Testis (tissue), 3 donors: ENCODE results near the gene FAM210B. TPM values are rescaled to one million over a fixed set of nuclear protein-coding genes. Genes with fewer than 3 reads are reported as not detected.
"Not testable (repeated sequence)": the region's sequence is repeated elsewhere in the genome, so short reads cannot be mapped to it uniquely, and the experiment has no call there.

Source experiments
- DNase-seq: peaks from one replicate; pipeline ENCODE4 v3.0.0-alpha.2; 2019
- H3K27ac ChIP-seq, 2 donors: fragments of 200-600 bp; sonication (generic); one replicate each; pipeline ENCODE4 v1.5.1; 2019
- H3K27me3 ChIP-seq: fragments of 200-600 bp; sonication (generic); one replicate; pipeline ENCODE4 v1.5.1; 2019
- H3K36me3 ChIP-seq: fragments of 200-600 bp; sonication (generic); one replicate; pipeline ENCODE4 v1.5.1; 2017; ENCODE audit warnings: low read depth; ENCODE audit errors: missing control alignments
- H3K4me1 ChIP-seq: fragments of 200-600 bp; sonication (generic); one replicate; pipeline ENCODE4 v1.5.1; 2019
- H3K4me3 ChIP-seq, 2 donors: fragments of 200-600 bp; sonication (generic); one replicate each; pipeline ENCODE4 v1.5.1; 2017 to 2019
- H3K9me3 ChIP-seq: fragments of 200-600 bp; sonication (generic); one replicate; pipeline ENCODE4 v1.5.1; 2017
- POLR2A ChIP-seq: fragments of 450-650 bp; IDR thresholded peaks from one replicate; pipeline ENCODE4 v1.6.1; 2017; ENCODE audit warnings: antibody characterized with exemption, mild to moderate bottlenecking, moderate library complexity
- WGBS, 2 donors: methylation state at CpG; one replicate each; pipeline ENCODE4 v1.1.5; 2018; 5-methylcytosine and 5-hydroxymethylcytosine counted together
- intact Hi-C: fragments of 100-400 bp; cut with DNase I; formaldehyde crosslinking; loops from one replicate; pipeline ENCODE4 v1.15.1; 2023; ENCODE audit warnings: low total_unique reads
- polyA plus RNA-seq: library from polyadenylated mRNA; stranded (reverse); fragments of 350-450 nt; fragmentation: Illumina TruSeq; extraction: RNeasy Lipid Tissue Mini Kit (QIAGEN cat#74804); gene quantifications from one replicate; pipeline ENCODE4 v1.2.3, GENCODE V29; 2014; ENCODE audit warnings: low read depth, low replicate concordance; ENCODE audit not compliant: insufficient read depth
- total RNA-seq, 2 donors: library from RNA; depleted of rRNA; stranded (reverse); fragments of >200 nt; gene quantifications; one replicate each; pipeline ENCODE4 v1.2.3, GENCODE V29; 2016
- TF ChIP-seq, protein P1 (sequence below), 3 experiments: fragments of 450-650 bp in 2 of 3; fragments of 200-600 bp in 1 of 3; sonication (generic) in 1 of 3; IDR thresholded peaks; one replicate each; pipeline ENCODE4 v1.5.1; 2016 to 2019; ENCODE audit warnings: antibody characterized with exemption in 3 of 3, mild to moderate bottlenecking in 2 of 3, moderate library complexity in 1 of 3

The FAM210B gene
- total and polyA plus RNA-seq, 3 donors from 2014 or later: 26.7 to 33.9 (median 29.5) TPM

DNA sequence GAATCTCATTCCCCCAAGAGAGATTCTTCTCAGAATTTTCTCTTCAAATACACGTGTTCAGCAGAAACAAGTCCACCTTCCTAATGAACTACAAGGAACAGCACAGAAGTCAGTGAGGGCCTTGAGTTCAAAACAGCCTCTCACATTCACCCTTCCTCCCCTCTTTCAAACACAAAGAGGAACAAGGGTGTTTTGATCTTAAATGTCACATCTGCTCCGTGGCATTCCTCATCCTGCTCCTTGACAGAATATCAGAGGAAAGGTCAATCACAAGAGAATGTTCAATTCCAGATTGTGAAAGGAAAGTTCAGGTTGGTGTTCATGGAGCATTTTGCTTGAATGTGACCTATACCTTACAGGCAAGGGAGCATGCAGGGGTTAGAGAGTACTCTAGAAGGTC lies 35.6 kb upstream of the FAM210B start:
- Histone ChIP-seq H3K4me1 (no peaks in the 10 kb centered on the region), H3K36me3 (no peaks in the 10 kb centered on the region), H3K4me3 (no peak overlapping the region), H3K27ac (no peak overlapping the region), H3K9me3 (no peaks in the 10 kb centered on the region), H3K27me3 (no peaks in the 10 kb centered on the region)
- DNase-seq: no peak
- intact Hi-C loops: no loop called here
- TF ChIP-seq, protein P1, sequence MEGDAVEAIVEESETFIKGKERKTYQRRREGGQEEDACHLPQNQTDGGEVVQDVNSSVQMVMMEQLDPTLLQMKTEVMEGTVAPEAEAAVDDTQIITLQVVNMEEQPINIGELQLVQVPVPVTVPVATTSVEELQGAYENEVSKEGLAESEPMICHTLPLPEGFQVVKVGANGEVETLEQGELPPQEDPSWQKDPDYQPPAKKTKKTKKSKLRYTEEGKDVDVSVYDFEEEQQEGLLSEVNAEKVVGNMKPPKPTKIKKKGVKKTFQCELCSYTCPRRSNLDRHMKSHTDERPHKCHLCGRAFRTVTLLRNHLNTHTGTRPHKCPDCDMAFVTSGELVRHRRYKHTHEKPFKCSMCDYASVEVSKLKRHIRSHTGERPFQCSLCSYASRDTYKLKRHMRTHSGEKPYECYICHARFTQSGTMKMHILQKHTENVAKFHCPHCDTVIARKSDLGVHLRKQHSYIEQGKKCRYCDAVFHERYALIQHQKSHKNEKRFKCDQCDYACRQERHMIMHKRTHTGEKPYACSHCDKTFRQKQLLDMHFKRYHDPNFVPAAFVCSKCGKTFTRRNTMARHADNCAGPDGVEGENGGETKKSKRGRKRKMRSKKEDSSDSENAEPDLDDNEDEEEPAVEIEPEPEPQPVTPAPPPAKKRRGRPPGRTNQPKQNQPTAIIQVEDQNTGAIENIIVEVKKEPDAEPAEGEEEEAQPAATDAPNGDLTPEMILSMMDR (IDR thresholded peaks at IDR 0.05): no peak
- no peak for TF ChIP-seq POLR2A
- WGBS, 2 donors: 44 to 53% methylated on average over 2 of the region's 2 CpGs

GRCh38 chr20:56323656-56324055 lies 35.1 kb upstream of the FAM210B start:
- 62 to 69% methylated on average over 6 of the region's 6 CpGs for WGBS, 2 donors
- Histone ChIP-seq H3K4me1 (no peaks in the 10 kb centered on the region), H3K9me3 (no peaks in the 10 kb centered on the region), H3K27me3 (no peaks in the 10 kb centered on the region), H3K4me3 (no peak overlapping the region), H3K27ac (no peak overlapping the region), H3K36me3 (no peaks in the 10 kb centered on the region)
- DNase-seq: no peak
- TF ChIP-seq, protein P1 (IDR thresholded peaks at IDR 0.05): no peak
- no peak for TF ChIP-seq POLR2A
- intact Hi-C loops: no loop called here

- H3K27ac ChIP-seq: no peak overlapping the region
- intact Hi-C loops: no loop called here
- no peak for DNase-seq
- no peak overlapping the region for H3K4me3 ChIP-seq
- H3K4me1 ChIP-seq: no peaks in the 10 kb centered on the region
- H3K9me3 ChIP-seq: no peaks in the 10 kb centered on the region
- H3K36me3 ChIP-seq: no peaks in the 10 kb centered on the region
- no peak for TF ChIP-seq POLR2A
- TF ChIP-seq, protein P1 (IDR thresholded peaks at IDR 0.05): no peak
- H3K27me3 ChIP-seq: no peaks in the 10 kb centered on the region
These were observed 34.0 kb upstream of the FAM210B start for GRCh38 chr20:56324806-56325205.

DNA sequence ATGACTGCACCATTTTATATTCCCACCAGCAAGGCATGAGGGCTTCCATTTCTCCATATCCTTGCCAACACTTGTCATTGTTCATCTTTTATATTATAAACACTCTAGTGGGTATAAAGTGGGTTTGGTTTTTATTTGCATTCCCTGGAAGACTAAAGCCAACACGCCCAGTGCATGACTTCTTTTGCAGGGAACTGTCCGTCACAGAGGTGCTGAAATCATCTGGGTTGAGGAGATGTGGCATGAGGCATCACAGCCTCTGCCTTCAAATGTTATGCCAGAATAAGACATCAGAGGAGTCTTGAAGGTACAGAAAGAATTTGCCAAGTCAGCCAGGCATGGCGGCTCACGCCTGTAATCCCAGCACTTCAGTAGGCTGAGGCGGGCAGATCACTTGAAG lies 29.9 kb upstream of the FAM210B start:
- Histone ChIP-seq H3K9me3 (no peaks in the 10 kb centered on the region), H3K27me3 (no peaks in the 10 kb centered on the region), H3K4me1 (no peaks in the 10 kb centered on the region), H3K36me3 (no peaks in the 10 kb centered on the region), H3K4me3 (no peak overlapping the region), H3K27ac (no peak overlapping the region)
- intact Hi-C loops: no loop called here
- WGBS, 2 donors: 47 to 54% methylated on average over 5 of the region's 5 CpGs
- no peak for TF ChIP-seq POLR2A
- TF ChIP-seq, protein P1 (IDR thresholded peaks at IDR 0.05): no peak
- DNase-seq: peak; percentile 45

DNA sequence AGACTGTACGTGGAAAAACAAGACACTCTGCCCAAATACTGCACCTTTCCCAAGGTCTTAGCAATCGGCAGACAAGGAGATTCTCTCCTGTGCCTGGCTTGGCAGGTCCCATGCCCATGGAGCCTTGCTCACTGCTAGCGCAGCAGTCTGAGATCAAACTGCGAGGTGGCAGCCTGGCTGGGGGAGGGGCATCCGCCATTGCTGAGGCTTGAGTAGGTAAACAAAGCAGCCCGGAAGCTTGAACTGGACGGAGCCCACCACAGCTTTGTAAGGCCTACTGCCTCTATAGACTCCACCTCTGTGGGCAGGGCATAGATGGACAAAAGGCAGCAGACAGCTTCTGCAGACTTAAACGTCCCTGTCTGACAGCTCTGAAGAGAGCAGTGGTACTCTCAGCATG lies 22.1 kb upstream of the FAM210B start:
- 84 to 86% methylated on average over 6 to 8 of the region's 8 CpGs for WGBS, 2 donors
- H3K27me3 ChIP-seq, H3K36me3 ChIP-seq, H3K4me3 ChIP-seq, H3K27ac ChIP-seq, intact Hi-C loops, H3K9me3 ChIP-seq, DNase-seq, H3K4me1 ChIP-seq: not testable (repeated sequence)
